ENCODE measurements around the gene TNS3. TPM values are rescaled to one million over a fixed set of nuclear protein-coding genes. Genes with fewer than 3 reads are reported as not detected.

TNS3 gene
- polyA plus RNA-seq, 4 donors: 83.1 to 95.6 (median 90.9) TPM

- no peak for DNase-seq (ENCODE audit: low read depth in 4 of 4, low spot score in 2 of 4)
These were observed 166.3 kb downstream of the TNS3 start for GRCh38 chr7:47415318-47416212.

GRCh38 chr7:47414342-47415317 is 167.3 kb downstream of the TNS3 start:
- no peak for DNase-seq (ENCODE audit: low read depth in 4 of 4, low spot score in 2 of 4)

GRCh38 chr7:47413526-47414341 is 168.2 kb downstream of the TNS3 start:
- DNase-seq (ENCODE audit: low read depth in 4 of 4, low spot score in 2 of 4): no peak

- DNase-seq (ENCODE audit: low read depth in 4 of 4, low spot score in 2 of 4): no peak
These were observed 170.0 kb downstream of the TNS3 start for GRCh38 chr7:47411901-47412300.

GRCh38 chr7:47411281-47411869 is 170.5 kb downstream of the TNS3 start:
- DNase-seq (ENCODE audit: low read depth in 4 of 4, low spot score in 2 of 4): no peak

- no peak for DNase-seq (ENCODE audit: low read depth in 4 of 4, low spot score in 2 of 4)
These were observed 173.2 kb downstream of the TNS3 start for GRCh38 chr7:47408675-47409074.

GRCh38 chr7:47407821-47408674 is 173.9 kb downstream of the TNS3 start:
- DNase-seq (ENCODE audit: low read depth in 4 of 4, low spot score in 2 of 4): no peak

GRCh38 chr7:47407136-47407535 is 174.8 kb downstream of the TNS3 start:
- no peak for DNase-seq (ENCODE audit: low read depth in 4 of 4, low spot score in 2 of 4)

GRCh38 chr7:47406801-47407129 is 175.1 kb downstream of the TNS3 start:
- no peak for DNase-seq (ENCODE audit: low read depth in 4 of 4, low spot score in 2 of 4)

GRCh38 chr7:47405921-47406800 is 175.8 kb downstream of the TNS3 start:
- DNase-seq (ENCODE audit: low read depth in 4 of 4, low spot score in 2 of 4): no peak

- DNase-seq (ENCODE audit: low read depth in 4 of 4, low spot score in 2 of 4): no peak
These were observed 176.5 kb downstream of the TNS3 start for GRCh38 chr7:47405286-47405904.

- no peak for DNase-seq (ENCODE audit: low read depth in 4 of 4, low spot score in 2 of 4)
These were observed 177.9 kb downstream of the TNS3 start for GRCh38 chr7:47404010-47404409.

- no peak for DNase-seq (ENCODE audit: low read depth in 4 of 4, low spot score in 2 of 4)
These were observed 178.7 kb downstream of the TNS3 start for GRCh38 chr7:47402941-47403866.

GRCh38 chr7:47401611-47402570 is 180.0 kb downstream of the TNS3 start:
- DNase-seq (ENCODE audit: low read depth in 4 of 4, low spot score in 2 of 4): no peak

- no peak for DNase-seq (ENCODE audit: low read depth in 4 of 4, low spot score in 2 of 4)
These were observed 181.1 kb downstream of the TNS3 start for GRCh38 chr7:47400741-47401206.

GRCh38 chr7:47400001-47400400 is 181.9 kb downstream of the TNS3 start:
- no peak for DNase-seq (ENCODE audit: low read depth in 4 of 4, low spot score in 2 of 4)
